IMR-90 (cell line): ENCODE measurements around the gene CLDN19.

Experiments used
- BHLHE40 ChIP-seq: fragments of 150-350 bp; IDR thresholded peaks from 2 replicates; pipeline ENCODE4 v1.6.1; 2016; ENCODE audit warnings: mild to moderate bottlenecking, low read depth, low read length
- CEBPB ChIP-seq: IDR thresholded peaks from 2 replicates; pipeline ENCODE4 v1.6.1; 2012; ENCODE audit warnings: low read depth, low read length, improper control_type of control experiment
- CTCF ChIP-seq: conservative IDR thresholded peaks from 2 replicates; pipeline ENCODE4 v1.5.1; 2012; ENCODE audit warnings: mild to moderate bottlenecking, low read depth, low read length, improper control_type of control experiment
- FOS ChIP-seq: fragments of 150-350 bp; IDR thresholded peaks from 2 replicates; pipeline ENCODE4 v1.6.1; 2016; ENCODE audit warnings: low read depth, low read length
- MXI1 ChIP-seq: IDR thresholded peaks from 2 replicates; pipeline ENCODE4 v1.6.1; 2012; ENCODE audit warnings: low read depth, mild to moderate bottlenecking, low read length, moderate library complexity, borderline replicate concordance
- POLR2A ChIP-seq: IDR thresholded peaks from 2 replicates; pipeline ENCODE4 v1.6.1; 2012; ENCODE audit warnings: mild to moderate bottlenecking, low read depth, low read length
- RFX5 ChIP-seq: IDR thresholded peaks from 2 replicates; pipeline ENCODE4 v1.8.0; 2012; ENCODE audit warnings: low read depth, mild to moderate bottlenecking, low read length, moderate library complexity

- TF ChIP-seq CTCF = no peak
- TF ChIP-seq RFX5 = no peak
- no peak for TF ChIP-seq FOS
- TF ChIP-seq POLR2A = no peak
- no peak for TF ChIP-seq CEBPB
- TF ChIP-seq BHLHE40 = no peak
- TF ChIP-seq MXI1 = no peak
These were observed 47.6 kb downstream of the CLDN19 start for GRCh38 chr1:42692461-42692860.
